ENCODE data around the gene PLEKHB2.
A peak's percentile ranks its signal among the peaks of the same experiment; 100 is the strongest.

DNA sequence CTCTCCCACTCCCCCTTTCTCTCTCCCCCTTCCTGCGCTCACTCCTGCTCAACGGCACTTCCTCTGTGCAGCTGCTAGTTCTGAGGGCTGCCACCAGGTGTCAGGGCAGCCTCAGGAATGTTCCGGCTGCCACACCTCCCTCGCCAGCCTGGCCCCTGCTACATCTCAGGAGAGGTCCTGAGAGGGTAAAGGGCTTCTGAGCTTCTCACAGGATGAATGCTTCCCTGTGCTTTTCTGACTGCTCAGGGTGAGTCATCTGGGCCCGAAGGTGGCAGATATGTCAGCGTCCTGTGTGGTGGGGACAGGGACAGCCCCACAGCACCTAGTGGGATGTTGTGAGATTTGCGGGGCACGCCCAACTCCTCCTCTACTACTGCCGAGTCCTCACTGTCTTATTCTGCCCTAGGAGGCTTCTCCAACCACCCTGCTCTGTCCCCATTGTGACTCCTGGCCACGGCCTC, 49.0 kb downstream of the PLEKHB2 start:
- TF ChIP-seq, protein P1, sequence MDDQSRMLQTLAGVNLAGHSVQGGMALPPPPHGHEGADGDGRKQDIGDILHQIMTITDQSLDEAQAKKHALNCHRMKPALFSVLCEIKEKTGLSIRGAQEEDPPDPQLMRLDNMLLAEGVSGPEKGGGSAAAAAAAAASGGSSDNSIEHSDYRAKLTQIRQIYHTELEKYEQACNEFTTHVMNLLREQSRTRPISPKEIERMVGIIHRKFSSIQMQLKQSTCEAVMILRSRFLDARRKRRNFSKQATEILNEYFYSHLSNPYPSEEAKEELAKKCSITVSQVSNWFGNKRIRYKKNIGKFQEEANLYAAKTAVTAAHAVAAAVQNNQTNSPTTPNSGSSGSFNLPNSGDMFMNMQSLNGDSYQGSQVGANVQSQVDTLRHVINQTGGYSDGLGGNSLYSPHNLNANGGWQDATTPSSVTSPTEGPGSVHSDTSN (IDR thresholded peaks at IDR 0.05), result no peak
- no peak for TF ChIP-seq CEBPB (IDR thresholded peaks at IDR 0.05)
- no peak for TF ChIP-seq BHLHE40 (IDR thresholded peaks at IDR 0.05; ENCODE audit: low read depth, low read length)
- TF ChIP-seq HDAC2 (IDR thresholded peaks at IDR 0.05), result no peak
- TF ChIP-seq, protein P2, sequence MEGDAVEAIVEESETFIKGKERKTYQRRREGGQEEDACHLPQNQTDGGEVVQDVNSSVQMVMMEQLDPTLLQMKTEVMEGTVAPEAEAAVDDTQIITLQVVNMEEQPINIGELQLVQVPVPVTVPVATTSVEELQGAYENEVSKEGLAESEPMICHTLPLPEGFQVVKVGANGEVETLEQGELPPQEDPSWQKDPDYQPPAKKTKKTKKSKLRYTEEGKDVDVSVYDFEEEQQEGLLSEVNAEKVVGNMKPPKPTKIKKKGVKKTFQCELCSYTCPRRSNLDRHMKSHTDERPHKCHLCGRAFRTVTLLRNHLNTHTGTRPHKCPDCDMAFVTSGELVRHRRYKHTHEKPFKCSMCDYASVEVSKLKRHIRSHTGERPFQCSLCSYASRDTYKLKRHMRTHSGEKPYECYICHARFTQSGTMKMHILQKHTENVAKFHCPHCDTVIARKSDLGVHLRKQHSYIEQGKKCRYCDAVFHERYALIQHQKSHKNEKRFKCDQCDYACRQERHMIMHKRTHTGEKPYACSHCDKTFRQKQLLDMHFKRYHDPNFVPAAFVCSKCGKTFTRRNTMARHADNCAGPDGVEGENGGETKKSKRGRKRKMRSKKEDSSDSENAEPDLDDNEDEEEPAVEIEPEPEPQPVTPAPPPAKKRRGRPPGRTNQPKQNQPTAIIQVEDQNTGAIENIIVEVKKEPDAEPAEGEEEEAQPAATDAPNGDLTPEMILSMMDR (IDR thresholded peaks at IDR 0.05), result peak; percentile 94
- no peak for TF ChIP-seq TP53 (CRISPR knock-in tag; IDR thresholded peaks at IDR 0.05)
- no peak for TF ChIP-seq CHD4 (IDR thresholded peaks at IDR 0.05; ENCODE audit: borderline replicate concordance)
- no peak for TF ChIP-seq USF2 (IDR thresholded peaks at IDR 0.05)
- TF ChIP-seq, protein P3, sequence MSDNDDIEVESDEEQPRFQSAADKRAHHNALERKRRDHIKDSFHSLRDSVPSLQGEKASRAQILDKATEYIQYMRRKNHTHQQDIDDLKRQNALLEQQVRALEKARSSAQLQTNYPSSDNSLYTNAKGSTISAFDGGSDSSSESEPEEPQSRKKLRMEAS (IDR thresholded peaks at IDR 0.05), result no peak
- TF ChIP-seq CHD2 (IDR thresholded peaks at IDR 0.05; ENCODE audit: low read length, partially characterized antibody), result no peak
- TF ChIP-seq JUNB (IDR thresholded peaks at IDR 0.05), result no peak
- no peak for TF ChIP-seq RCOR1 (IDR thresholded peaks at IDR 0.05; ENCODE audit: low read depth, low read length)
- no peak for TF ChIP-seq POLR2A (IDR thresholded peaks at IDR 0.05; ENCODE audit: low read length)
- TF ChIP-seq ELK1 (IDR thresholded peaks at IDR 0.05; ENCODE audit: low read depth, low read length), result no peak

All from A549 (cell line).